Measurements from ENCODE around the gene PTPRH. TPM values are rescaled to one million over a fixed set of nuclear protein-coding genes. Genes with fewer than 3 reads are reported as not detected.

The PTPRH gene
- total and polyA plus RNA-seq, 2 donors (not counting 1 experiment from before 2014, with no cell fraction given), result not detected

- intact Hi-C loops (cut with micrococcal nuclease), result no loop called here
- H4K20me1 ChIP-seq (ENCODE audit: control insufficient read depth, insufficient read depth, low read length, poor library complexity, severe bottlenecking), result peaks cover 43% of the 10 kb centered on the region
- peaks cover 3 to 31% of the 10 kb centered on the region in 2 experiments for H3K36me3 ChIP-seq (replicated peaks in 1 of 2; ENCODE audit: control extremely low read depth in 1 of 2, control insufficient read depth in 1 of 2, extremely low read depth in 1 of 2, insufficient read depth in 2 of 2, low read length in 1 of 2)
- H3K9me3 ChIP-seq (ENCODE audit: control extremely low read depth in 1 of 3, control insufficient read depth in 2 of 3, insufficient read depth in 1 of 3, low read length in 2 of 3), result peaks cover 0 to 11% (median 8%) of the 10 kb centered on the region in 3 donors
- H3K27ac ChIP-seq (ENCODE audit: low read length in 2 of 2), result no peak overlapping the region
- Mint-ChIP-seq H3K27me3 (no peaks in the 10 kb centered on the region), H3K4me3 (no peak overlapping the region), H3K27ac (no peak overlapping the region), H3K4me1 (peaks cover 3% of the 10 kb centered on the region), H3K9me3 (ENCODE audit: insufficient read depth) (peaks cover 3% of the 10 kb centered on the region)
- TF ChIP-seq EZH2 (IDR thresholded peaks at IDR 0.05; ENCODE audit: borderline replicate concordance, insufficient read depth, low read depth, low read length, poor library complexity, severe bottlenecking), result no peak
- TF ChIP-seq CTCF (IDR thresholded peaks at IDR 0.05), result no peak
- H3K4me2 ChIP-seq (replicated peaks; ENCODE audit: low read depth, low read length, poor library complexity, severe bottlenecking), result no peak overlapping the region
- no peaks in the 10 kb centered on the region for H3K27me3 ChIP-seq (replicated peaks in 1 of 4; ENCODE audit: control extremely low read depth in 1 of 4, control insufficient read depth in 3 of 4, insufficient read depth in 4 of 4, low read length in 3 of 4)
- no peaks in the 10 kb centered on the region for H3K79me2 ChIP-seq (ENCODE audit: control insufficient read depth, insufficient read depth, low read length)
- DNase-seq (no peak), ATAC-seq (ENCODE audit: low read depth) (no peak)
- ChIA-PET POLR2A (no interaction called here), CTCF (interaction anchor here (0.5 to 0.9 kb wide), 2 partner anchors 36 to 55 kb away, joined by 3 read pairs; no protein-coding TSS in a partner anchor)
- no peak overlapping the region for H3K4me3 ChIP-seq (ENCODE audit: control extremely low read depth in 1 of 5, extremely low read depth in 1 of 5, insufficient read depth in 1 of 5, low read depth in 2 of 5, low read length in 4 of 5)
- H3K4me1 ChIP-seq (ENCODE audit: control insufficient read depth in 2 of 2, insufficient read depth in 2 of 2, low read length in 2 of 2), result no peaks in the 10 kb centered on the region
- H3K9ac ChIP-seq (ENCODE audit: low read length), result no peak overlapping the region
- no peak overlapping the region for H2AFZ ChIP-seq (ENCODE audit: insufficient read depth, low read depth, low read length, poor library complexity, severe bottlenecking)
- 84% methylated on average over 24 of the region's 26 CpGs for WGBS (ENCODE audit: insufficient coverage)
Measured at GRCh38 chr19:55224038-55224665, 14.9 kb upstream of the PTPRH start.

- H3K27ac Mint-ChIP-seq, result no peak overlapping the region
- Histone ChIP-seq H2AFZ (ENCODE audit: insufficient read depth, low read depth, low read length, poor library complexity, severe bottlenecking) (no peak overlapping the region), H3K27me3 (replicated peaks in 1 of 4; ENCODE audit: control extremely low read depth in 1 of 4, control insufficient read depth in 3 of 4, insufficient read depth in 4 of 4, low read length in 3 of 4) (no peaks in the 10 kb centered on the region), H3K9ac (ENCODE audit: low read length) (no peak overlapping the region), H3K4me2 (replicated peaks; ENCODE audit: low read depth, low read length, poor library complexity, severe bottlenecking) (no peak overlapping the region), H3K4me3 (ENCODE audit: control extremely low read depth in 1 of 5, extremely low read depth in 1 of 5, insufficient read depth in 1 of 5, low read depth in 2 of 5, low read length in 4 of 5) (no peak overlapping the region), H3K79me2 (ENCODE audit: control insufficient read depth, insufficient read depth, low read length) (no peaks in the 10 kb centered on the region), H3K9me3 (ENCODE audit: control extremely low read depth in 1 of 3, control insufficient read depth in 2 of 3, insufficient read depth in 1 of 3, low read length in 2 of 3) (peaks cover 0 to 11% (median 8%) of the 10 kb centered on the region in 3 donors), H4K20me1 (ENCODE audit: control insufficient read depth, insufficient read depth, low read length, poor library complexity, severe bottlenecking) (peaks cover 36% of the 10 kb centered on the region), H3K36me3 (replicated peaks in 1 of 2; ENCODE audit: control extremely low read depth in 1 of 2, control insufficient read depth in 1 of 2, extremely low read depth in 1 of 2, insufficient read depth in 2 of 2, low read length in 1 of 2) (peaks cover 3 to 24% of the 10 kb centered on the region in 2 experiments), H3K27ac (ENCODE audit: low read length in 2 of 2) (no peak overlapping the region), H3K4me1 (ENCODE audit: control insufficient read depth in 2 of 2, insufficient read depth in 2 of 2, low read length in 2 of 2) (no peaks in the 10 kb centered on the region)
- H3K4me3 Mint-ChIP-seq, result no peak overlapping the region
- ATAC-seq (ENCODE audit: low read depth) (no peak), DNase-seq (no peak)
- H3K4me1 Mint-ChIP-seq, result peaks cover 3% of the 10 kb centered on the region
- ChIA-PET POLR2A (no interaction called here), CTCF (interaction anchor here (0.5 to 0.9 kb wide), 2 partner anchors 37 to 55 kb away, joined by 3 read pairs; no protein-coding TSS in a partner anchor)
- intact Hi-C loops (cut with micrococcal nuclease), result no loop called here
- 90% methylated on average over 12 of the region's 17 CpGs for WGBS (ENCODE audit: insufficient coverage)
- peaks cover 3% of the 10 kb centered on the region for H3K9me3 Mint-ChIP-seq (ENCODE audit: insufficient read depth)
- no peak for TF ChIP-seq EZH2 (IDR thresholded peaks at IDR 0.05; ENCODE audit: borderline replicate concordance, insufficient read depth, low read depth, low read length, poor library complexity, severe bottlenecking)
- no peak for TF ChIP-seq CTCF (IDR thresholded peaks at IDR 0.05)
- H3K27me3 Mint-ChIP-seq, result no peaks in the 10 kb centered on the region
Measured at GRCh38 chr19:55223291-55224037, 14.2 kb upstream of the PTPRH start.

Data from B cell (primary cell).